ENCODE results near the gene NUDT19. TPM values are rescaled to one million over a fixed set of nuclear protein-coding genes. Genes with fewer than 3 reads are reported as not detected.

NUDT19 gene
- total RNA-seq, 1 experiment from 2014 or later: 22.1 TPM

DNA sequence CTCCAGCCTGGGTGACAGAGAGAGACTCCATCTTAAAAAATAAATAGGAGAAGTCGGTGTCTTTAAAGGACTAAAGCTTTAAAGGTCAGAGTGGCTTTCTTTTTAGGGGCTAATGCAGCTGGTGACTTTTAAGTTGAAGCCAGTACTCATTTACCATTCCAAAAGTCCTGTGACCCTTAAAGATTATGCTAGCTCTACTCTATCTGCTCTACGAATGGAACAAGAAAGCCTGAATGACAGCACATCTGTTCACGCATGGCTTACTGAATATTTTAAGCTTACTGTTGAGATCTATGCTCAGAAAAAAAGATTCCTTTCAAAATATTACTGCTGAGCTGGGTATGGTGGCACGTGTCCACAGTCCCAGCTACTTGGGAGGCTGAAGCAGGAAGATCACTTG lies 44.3 kb downstream of the NUDT19 start:
- no peaks in the 10 kb centered on the region for H3K9me2 ChIP-seq (ENCODE audit: insufficient read depth)
- ChIA-PET RAD21 (ENCODE audit: low non-redundant PET in 1 of 2, low total read pairs in 2 of 2, uncharacterized antibody in 2 of 2, unreplicated experiment in 2 of 2) (no interaction called here), CTCF (no interaction called here), POLR2A (interaction anchor here (0.6 to 1.0 kb wide), 2 partner anchors 15 to 44 kb away, joined by 3 to 4 read pairs; partner anchors contain the start of gene NUDT19)
- no peaks in the 10 kb centered on the region for H4K20me1 ChIP-seq (ENCODE audit: insufficient read depth)
- no peaks in the 10 kb centered on the region for H3K79me2 ChIP-seq (ENCODE audit: insufficient read depth, low read length)
- no peak overlapping the region for H3K27ac ChIP-seq (ENCODE audit: low read depth, low read length)
- intact Hi-C loops (cut with micrococcal nuclease): no loop called here
- H3K36me3 ChIP-seq (ENCODE audit: control insufficient read depth in 1 of 2, insufficient read depth in 2 of 2, low read length in 2 of 2): no peaks in the 10 kb centered on the region
- no peak overlapping the region for H3K9ac ChIP-seq (ENCODE audit: low read length)
- TF ChIP-seq YY1 (IDR thresholded peaks at IDR 0.05; ENCODE audit: extremely low read depth, insufficient replicate concordance, low read depth, low read length): no peak
- TF ChIP-seq, protein P1, sequence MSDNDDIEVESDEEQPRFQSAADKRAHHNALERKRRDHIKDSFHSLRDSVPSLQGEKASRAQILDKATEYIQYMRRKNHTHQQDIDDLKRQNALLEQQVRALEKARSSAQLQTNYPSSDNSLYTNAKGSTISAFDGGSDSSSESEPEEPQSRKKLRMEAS (IDR thresholded peaks at IDR 0.05): no peak
- ATAC-seq (no peak), DNase-seq (ENCODE audit: low read depth, low spot score) (no peak)
- H3K4me1 ChIP-seq (ENCODE audit: control insufficient read depth in 1 of 2, insufficient read depth in 2 of 2, low read length in 2 of 2): no peaks in the 10 kb centered on the region
- H3K4me3 ChIP-seq (replicated peaks in 1 of 2; ENCODE audit: low read depth in 1 of 2, low read length in 2 of 2): no peak overlapping the region
- no peaks in the 10 kb centered on the region for H3K9me3 ChIP-seq (ENCODE audit: control insufficient read depth in 1 of 2, insufficient read depth in 1 of 2, low read depth in 1 of 2, low read length in 2 of 2)
- H3K27me3 ChIP-seq (ENCODE audit: insufficient read depth, low read length): 0 out of 2 replicates have a peak, but pooled peaks cover 2% of the 10 kb centered on the region
- no peak overlapping the region for H2AFZ ChIP-seq (ENCODE audit: low read depth, low read length, poor library complexity, severe bottlenecking)
- no TSS peak for BruUV-seq (replicated peaks)
- H3K4me2 ChIP-seq (ENCODE audit: low read length): no peak overlapping the region

DNA sequence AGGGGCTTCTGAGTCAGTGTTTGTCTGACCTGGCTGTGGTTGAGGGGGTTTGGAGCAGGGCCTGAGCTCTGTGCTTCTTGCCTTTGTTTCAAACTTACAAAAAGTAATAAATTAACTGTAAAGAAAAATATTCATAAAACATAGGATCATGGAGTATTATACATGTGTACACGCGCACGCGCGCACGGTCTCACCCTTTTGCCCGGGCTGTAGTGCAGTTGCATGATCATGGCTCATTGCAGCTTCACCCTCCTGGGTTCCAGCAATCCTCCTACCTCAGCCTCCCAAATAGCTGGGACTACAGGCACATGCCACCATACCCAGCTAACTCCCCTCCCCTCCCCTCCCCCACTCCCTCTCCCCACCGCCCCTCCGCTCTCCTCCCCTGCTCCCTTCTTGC lies 51.4 kb downstream of the NUDT19 start:
- no peak for TF ChIP-seq SRF (IDR thresholded peaks at IDR 0.05; ENCODE audit: low read depth)
- no peak for TF ChIP-seq YY1 (IDR thresholded peaks at IDR 0.05; ENCODE audit: extremely low read depth, insufficient replicate concordance, low read depth, low read length)
- TF ChIP-seq ELF1 (IDR thresholded peaks at IDR 0.05; ENCODE audit: borderline replicate concordance, low read depth): no peak
- DNase-seq (ENCODE audit: low read depth, low spot score): no peak

More for the DNA sequence above, 51.4 kb downstream of the NUDT19 start:
- ATAC-seq: no peak
- BruUV-seq (replicated peaks): no TSS peak
- ChIA-PET POLR2A (no interaction called here), RAD21 (ENCODE audit: low non-redundant PET in 1 of 2, low total read pairs in 2 of 2, uncharacterized antibody in 2 of 2, unreplicated experiment in 2 of 2) (no interaction called here), CTCF (no interaction called here)
- H3K9me3 ChIP-seq (ENCODE audit: control insufficient read depth in 1 of 2, insufficient read depth in 1 of 2, low read depth in 1 of 2, low read length in 2 of 2): no peaks in the 10 kb centered on the region
- no peaks in the 10 kb centered on the region for H3K9me2 ChIP-seq (ENCODE audit: insufficient read depth)
- no peak overlapping the region for H3K27ac ChIP-seq (ENCODE audit: low read depth, low read length)
- H3K27me3 ChIP-seq (ENCODE audit: insufficient read depth, low read length): 0 out of 2 replicates have a peak, but pooled peaks cover 4% of the 10 kb centered on the region
- H3K4me2 ChIP-seq (ENCODE audit: low read length): no peak overlapping the region
- no peaks in the 10 kb centered on the region for H4K20me1 ChIP-seq (ENCODE audit: insufficient read depth)
- no peaks in the 10 kb centered on the region for H3K79me2 ChIP-seq (ENCODE audit: insufficient read depth, low read length)
- no peaks in the 10 kb centered on the region for H3K36me3 ChIP-seq (ENCODE audit: control insufficient read depth in 1 of 2, insufficient read depth in 2 of 2, low read length in 2 of 2)
- no peak overlapping the region for H2AFZ ChIP-seq (ENCODE audit: low read depth, low read length, poor library complexity, severe bottlenecking)
- H3K4me1 ChIP-seq (ENCODE audit: control insufficient read depth in 1 of 2, insufficient read depth in 2 of 2, low read length in 2 of 2): peaks cover 0 to 5% of the 10 kb centered on the region in 2 experiments; a peak in 1 of 4 replicates
- intact Hi-C loops (cut with micrococcal nuclease): no loop called here
- H3K4me3 ChIP-seq (replicated peaks in 1 of 2; ENCODE audit: low read depth in 1 of 2, low read length in 2 of 2): no peak overlapping the region
- H3K9ac ChIP-seq (ENCODE audit: low read length): no peak overlapping the region
